AG09309 (cell line): Measurements from ENCODE around the gene ASTN2.

ENCODE experiments used
- DNase-seq: peaks from one replicate; pipeline ENCODE4 v3.0.0-alpha.2; 2010; ENCODE audit warnings: low read depth
- H3K4me3 ChIP-seq: 2 replicates; pipeline ENCODE4 v1.5.1; 2011; ENCODE audit warnings: mild to moderate bottlenecking, low read depth, low read length, moderate library complexity; ENCODE audit not compliant: control insufficient read depth
- TF ChIP-seq, protein P1 (sequence below): IDR thresholded peaks from 2 replicates; pipeline ENCODE4 v1.5.1; 2011; ENCODE audit warnings: mild to moderate bottlenecking, low read depth, low read length, inconsistent platforms; ENCODE audit not compliant: insufficient read depth, control insufficient read depth; ENCODE audit errors: missing control alignments

The ASTN2 gene

DNA sequence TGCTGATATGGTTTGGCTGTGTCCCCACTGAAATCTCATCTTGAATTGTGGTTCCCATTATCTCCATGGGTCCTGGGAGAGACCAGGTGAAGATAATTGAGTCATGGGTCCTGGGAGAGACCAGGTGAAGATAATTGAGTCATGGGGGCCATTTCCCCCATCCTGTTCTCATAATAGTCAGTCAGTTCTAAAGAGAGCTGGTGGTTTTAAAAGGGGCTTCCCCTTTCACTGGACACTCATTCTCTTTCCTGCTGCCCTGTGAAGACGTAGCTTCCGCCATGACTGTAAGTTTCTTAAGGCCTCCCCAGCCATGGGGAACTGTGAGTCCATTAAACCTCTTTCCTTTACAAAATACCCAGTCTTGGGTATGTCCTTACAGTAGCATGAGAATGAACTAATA lies 628.1 kb downstream of the ASTN2 start:
- DNase-seq = no peak
- no peak overlapping the region for H3K4me3 ChIP-seq
- TF ChIP-seq, protein P1, sequence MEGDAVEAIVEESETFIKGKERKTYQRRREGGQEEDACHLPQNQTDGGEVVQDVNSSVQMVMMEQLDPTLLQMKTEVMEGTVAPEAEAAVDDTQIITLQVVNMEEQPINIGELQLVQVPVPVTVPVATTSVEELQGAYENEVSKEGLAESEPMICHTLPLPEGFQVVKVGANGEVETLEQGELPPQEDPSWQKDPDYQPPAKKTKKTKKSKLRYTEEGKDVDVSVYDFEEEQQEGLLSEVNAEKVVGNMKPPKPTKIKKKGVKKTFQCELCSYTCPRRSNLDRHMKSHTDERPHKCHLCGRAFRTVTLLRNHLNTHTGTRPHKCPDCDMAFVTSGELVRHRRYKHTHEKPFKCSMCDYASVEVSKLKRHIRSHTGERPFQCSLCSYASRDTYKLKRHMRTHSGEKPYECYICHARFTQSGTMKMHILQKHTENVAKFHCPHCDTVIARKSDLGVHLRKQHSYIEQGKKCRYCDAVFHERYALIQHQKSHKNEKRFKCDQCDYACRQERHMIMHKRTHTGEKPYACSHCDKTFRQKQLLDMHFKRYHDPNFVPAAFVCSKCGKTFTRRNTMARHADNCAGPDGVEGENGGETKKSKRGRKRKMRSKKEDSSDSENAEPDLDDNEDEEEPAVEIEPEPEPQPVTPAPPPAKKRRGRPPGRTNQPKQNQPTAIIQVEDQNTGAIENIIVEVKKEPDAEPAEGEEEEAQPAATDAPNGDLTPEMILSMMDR = no peak

DNA sequence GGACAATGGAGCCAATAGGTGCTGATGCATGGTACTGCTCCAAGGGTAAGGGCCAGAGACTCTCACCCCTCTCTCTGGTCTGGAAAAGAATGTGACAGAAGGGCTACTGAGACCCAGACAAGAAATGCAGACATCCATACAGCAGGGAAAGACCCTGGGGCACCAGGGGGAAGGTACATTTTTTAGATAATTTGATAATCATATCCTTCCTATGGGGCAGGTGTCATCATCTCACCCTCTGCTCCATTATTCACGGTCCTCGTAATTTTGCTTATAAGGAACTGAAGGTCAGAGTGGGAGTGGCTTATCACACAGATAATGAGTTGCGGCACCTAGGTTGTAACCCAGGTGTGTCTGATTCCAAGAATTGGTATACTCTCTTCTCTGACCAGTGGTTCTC lies 637.7 kb downstream of the ASTN2 start:
- TF ChIP-seq, protein P1 = no peak
- H3K4me3 ChIP-seq = no peak overlapping the region
- DNase-seq = no peak

DNA sequence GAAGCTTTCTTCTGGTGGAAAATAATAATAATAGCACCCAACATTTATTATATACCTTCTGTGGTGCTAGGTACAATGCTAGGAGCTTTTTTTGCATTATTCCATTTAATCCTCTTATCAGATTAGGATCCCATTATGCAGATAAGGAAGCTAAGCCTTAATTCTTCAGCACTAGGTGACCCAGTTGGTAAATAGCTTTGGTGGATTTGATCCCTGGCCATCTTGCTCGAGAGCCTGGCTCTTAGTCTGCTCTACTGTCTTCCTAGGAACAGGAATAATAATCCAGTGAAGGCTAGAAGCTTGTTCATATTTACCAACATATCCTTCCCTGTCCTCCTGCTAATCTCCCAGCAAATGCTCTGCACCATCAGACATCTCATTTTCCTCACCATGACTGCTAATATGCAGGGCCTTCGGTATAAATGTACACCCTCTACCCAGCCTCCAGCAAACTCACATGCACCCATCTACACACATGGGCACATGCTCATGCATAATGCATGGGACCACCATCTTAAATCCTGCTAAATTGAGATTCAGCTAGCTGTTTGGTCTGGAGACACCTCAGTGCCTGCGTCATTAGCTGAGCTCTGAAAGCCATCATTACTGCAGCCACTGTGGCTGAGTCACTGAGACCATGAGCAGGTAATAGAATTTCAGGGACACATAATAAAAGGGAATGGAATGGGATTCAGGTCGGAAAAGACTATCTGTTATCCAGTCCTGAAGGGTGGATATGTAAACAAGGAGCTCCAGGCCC lies 640.3 kb downstream of the ASTN2 start:
- TF ChIP-seq, protein P1 = no peak
- H3K4me3 ChIP-seq = no peak overlapping the region
- DNase-seq = no peak

DNA sequence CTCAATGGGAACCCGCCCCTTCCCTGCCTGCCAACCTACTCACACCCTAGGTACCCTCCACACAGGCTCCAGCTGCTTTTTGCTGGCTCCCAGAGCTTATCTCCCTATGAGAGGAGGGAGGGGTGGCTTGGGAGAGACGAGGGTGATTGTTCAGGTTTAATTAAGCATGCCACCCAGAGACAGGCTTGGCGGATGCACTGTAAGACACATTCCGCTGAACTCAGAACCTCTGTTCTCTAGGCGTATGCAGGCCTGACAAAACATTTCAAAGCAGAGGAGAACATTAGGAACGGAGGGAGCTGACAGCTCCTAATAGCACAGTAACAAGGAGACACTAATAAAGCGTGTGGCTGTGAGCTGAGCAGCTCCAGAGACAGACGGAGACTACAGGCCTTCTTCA lies 647.6 kb downstream of the ASTN2 start:
- TF ChIP-seq, protein P1 = no peak
- no peak for DNase-seq
- H3K4me3 ChIP-seq = no peak overlapping the region

DNA sequence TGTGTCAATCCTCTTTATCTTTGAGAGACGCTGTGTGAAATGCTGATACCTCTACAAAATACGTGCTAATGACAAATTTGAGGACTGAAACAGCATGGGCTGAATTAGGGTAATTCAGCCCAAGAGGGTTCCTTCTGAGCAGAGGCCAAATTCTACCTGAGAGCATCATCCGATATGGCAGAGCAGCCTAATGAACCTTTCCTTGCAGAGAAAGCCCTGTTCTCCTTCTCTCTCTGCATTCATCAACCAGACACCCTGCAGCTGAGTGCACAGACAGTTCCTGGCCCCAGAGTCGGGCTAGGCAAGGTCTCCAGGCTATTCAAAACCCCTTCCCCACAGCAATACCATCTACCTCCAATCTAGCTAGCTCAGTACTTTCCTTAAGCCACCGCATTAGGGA lies 649.8 kb downstream of the ASTN2 start:
- TF ChIP-seq, protein P1 = no peak
- no peak overlapping the region for H3K4me3 ChIP-seq
- no peak for DNase-seq

DNA sequence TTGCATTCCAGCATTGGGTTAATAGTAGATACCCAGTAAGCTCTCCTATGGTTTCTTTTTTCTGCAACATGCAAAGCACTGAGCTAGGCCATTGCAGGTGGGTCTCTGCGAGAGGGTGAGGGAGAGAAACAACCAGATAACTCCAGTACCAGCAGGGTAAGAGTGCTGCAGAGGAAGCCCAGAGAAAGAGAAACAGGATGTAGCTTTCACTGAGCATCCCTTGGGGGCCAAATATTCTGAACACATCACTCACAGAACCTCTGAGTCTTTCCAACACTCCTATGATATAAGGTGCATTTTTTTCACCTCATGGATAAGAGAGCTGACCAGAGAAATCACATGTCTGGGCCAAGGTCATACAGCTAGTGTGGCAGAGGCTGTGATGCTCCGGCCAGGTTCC lies 651.1 kb downstream of the ASTN2 start:
- TF ChIP-seq, protein P1 = no peak
- no peak overlapping the region for H3K4me3 ChIP-seq
- no peak for DNase-seq
